Sigmoid colon (tissue), 7 donors: ENCODE measurements around the gene CHID1. TPM values are rescaled to one million over a fixed set of nuclear protein-coding genes. Genes with fewer than 3 reads are reported as not detected.

Experiments used
- DNase-seq: peaks from one replicate; pipeline ENCODE4 v3.0.0-alpha.2; 2019
- H3K27ac ChIP-seq, 4 donors: fragments of 200-600 bp; sonication (generic); one replicate each; pipeline ENCODE4 v1.5.1; 2016 to 2019; ENCODE audit warnings: mild to moderate bottlenecking in 1 of 4
- H3K27me3 ChIP-seq, 3 donors: fragments of 200-600 bp; sonication (generic); one replicate each; pipeline ENCODE4 v1.5.1; 2019; ENCODE audit warnings: mild to moderate bottlenecking in 1 of 3
- H3K36me3 ChIP-seq, 4 donors: fragments of 200-600 bp; sonication (generic); one replicate each; pipeline ENCODE4 v1.5.1; 2016 to 2019
- H3K4me1 ChIP-seq, 4 donors: fragments of 200-600 bp; sonication (generic); one replicate each; pipeline ENCODE4 v1.5.1; 2017 to 2019
- H3K4me3 ChIP-seq, 4 donors: fragments of 200-600 bp; sonication (generic); one replicate each; pipeline ENCODE4 v1.5.1; 2017 to 2019; ENCODE audit warnings: mild to moderate bottlenecking in 2 of 4, moderate library complexity in 1 of 4
- H3K9me3 ChIP-seq, 4 donors: fragments of 200-600 bp in 3 of 4; sonication (generic) in 3 of 4; one replicate each; pipeline versions ENCODE4 v1.5.1 to v1.6.1; 2013 to 2019
- CTCF ChIP-seq, 4 experiments: fragments of 450-650 bp in 3 of 4; fragments of 200-600 bp in 1 of 4; IDR thresholded peaks; one replicate each; pipeline ENCODE4 v1.5.1; 2016 to 2019; ENCODE audit warnings: antibody characterized with exemption in 4 of 4, mild to moderate bottlenecking in 3 of 4, moderate library complexity in 2 of 4
- EP300 ChIP-seq, 4 donors: sonication (generic); formaldehyde crosslinking; IDR thresholded peaks; one replicate each; pipeline ENCODE4 v1.6.1; 2017; ENCODE audit warnings: antibody characterized with exemption in 4 of 4
- POLR2A ChIP-seq, 2 donors: fragments of 450-650 bp; IDR thresholded peaks; one replicate each; pipeline ENCODE4 v1.6.1; 2016; ENCODE audit warnings: antibody characterized with exemption in 2 of 2, mild to moderate bottlenecking in 2 of 2, moderate library complexity in 2 of 2
- POLR2AphosphoS5 ChIP-seq, 4 donors: sonication (generic); formaldehyde crosslinking; IDR thresholded peaks; one replicate each; pipeline ENCODE4 v1.6.1; 2017; ENCODE audit warnings: antibody characterized with exemption in 4 of 4
- WGBS, 2 donors: extraction: QIAGEN DNeasy Blood & Tissue Kit; methylation state at CpG; one replicate each; pipeline ENCODE4 v1.1.7; 2013; 5-methylcytosine and 5-hydroxymethylcytosine counted together
- intact Hi-C: fragments of 100-400 bp; cut with DNase I; formaldehyde crosslinking; loops from one replicate; pipeline ENCODE4 v1.15.1; 2023
- polyA plus RNA-seq, 3 donors: library from polyadenylated mRNA; stranded (reverse); fragments of 200-250 nt; gene quantifications; one replicate each; pipeline ENCODE4 v1.2.3, GENCODE V29; 2013
- total RNA-seq, 4 donors: library from RNA; depleted of rRNA; stranded (reverse); fragments of >200 nt; gene quantifications; one replicate each; pipeline ENCODE4 v1.1.0, GENCODE V29; 2016
- donor health status: healthy with polysubstance abuse.
- donor health status: Bipolar disorder and iron deficiency.
- donor health status: healthy.

Gene CHID1
- total and polyA plus RNA-seq, 7 donors, result 16.9 to 52.3 (median 47.1) TPM

DNA sequence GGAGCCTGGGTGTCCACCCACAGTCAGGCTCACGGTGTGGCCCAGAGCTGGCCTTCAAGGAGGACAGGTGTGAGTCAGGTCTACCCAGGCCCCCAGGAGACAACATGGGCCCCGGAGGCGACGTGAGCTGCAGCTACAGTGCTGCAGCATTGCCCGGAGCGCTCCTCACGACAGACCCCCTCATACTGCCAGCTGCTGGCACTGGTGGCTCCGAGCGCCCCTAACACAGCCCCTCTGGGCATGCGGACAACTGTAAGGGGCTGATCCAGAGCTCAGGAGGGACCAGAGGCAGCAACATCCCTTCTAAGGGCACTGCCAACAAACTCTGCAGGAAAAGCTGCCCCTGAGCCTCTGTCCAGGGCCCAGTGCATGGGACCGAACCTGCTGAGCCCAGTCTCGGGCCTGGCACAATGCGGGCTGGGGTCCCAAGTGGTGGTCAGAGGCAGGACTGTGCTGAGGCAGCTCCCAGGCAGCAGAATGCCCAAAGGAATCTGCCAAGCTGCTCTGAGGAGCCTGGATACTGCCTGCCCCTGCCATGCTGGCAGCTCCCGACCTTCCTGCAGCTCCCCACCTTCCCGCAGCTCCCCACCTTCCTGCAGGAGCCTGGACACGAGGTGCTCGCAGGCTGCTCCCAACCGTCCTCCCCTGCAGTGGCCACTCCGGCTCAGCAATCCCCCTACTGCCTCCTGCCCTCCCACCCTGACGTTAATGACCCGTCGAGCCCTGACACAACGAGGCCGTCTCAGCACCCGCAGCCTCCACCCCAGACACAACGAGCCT lies 15.1 kb downstream of the CHID1 start:
- no peak for TF ChIP-seq POLR2AphosphoS5 (IDR thresholded peaks at IDR 0.05)
- TF ChIP-seq POLR2A (IDR thresholded peaks at IDR 0.05), result no peak
- TF ChIP-seq CTCF (IDR thresholded peaks at IDR 0.05), result no peak
- Histone ChIP-seq H3K27me3 (no peaks in the 10 kb centered on the region), H3K9me3 (no peaks in the 10 kb centered on the region), H3K36me3 (peaks cover 12 to 27% (median 17%) of the 10 kb centered on the region in 4 donors), H3K27ac (no peak overlapping the region), H3K4me3 (no peak overlapping the region), H3K4me1 (peaks cover 0 to 16% (median 13%) of the 10 kb centered on the region in 4 donors)
- WGBS, 2 donors, result 88 to 89% methylated on average over 26 of the region's 26 CpGs
- DNase-seq, result no peak
- intact Hi-C loops, result no loop called here

DNA sequence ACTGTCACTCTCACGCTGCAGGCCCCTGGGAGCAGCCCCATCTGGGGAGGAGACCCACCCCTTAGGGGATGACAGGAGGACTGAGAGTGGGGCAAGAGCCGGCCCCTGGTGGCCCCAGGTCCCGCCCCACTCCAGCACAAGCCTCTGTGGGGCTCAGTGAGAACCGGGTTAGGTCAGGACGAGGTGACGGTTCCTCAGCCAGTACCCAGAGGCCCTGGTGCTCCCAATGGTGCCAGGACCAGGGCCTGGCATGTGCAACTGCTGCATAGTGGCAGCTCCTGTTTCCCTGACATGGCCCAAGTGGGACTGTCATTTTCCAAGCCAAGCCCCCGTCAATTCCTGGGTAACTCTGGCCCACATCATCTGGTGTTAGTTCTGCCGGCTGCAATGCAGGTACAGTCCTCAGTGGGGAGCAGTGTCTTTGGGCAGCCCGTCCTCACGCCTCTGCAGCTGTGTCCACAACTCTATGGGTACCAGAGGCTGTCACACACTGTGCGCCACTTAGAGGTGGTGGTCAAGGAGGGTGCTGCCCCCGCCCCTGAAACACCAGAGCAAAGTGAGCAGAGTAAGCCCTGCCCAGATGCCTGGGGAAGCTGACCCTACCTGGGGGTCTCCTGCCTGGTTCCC lies 15.9 kb downstream of the CHID1 start:
- Histone ChIP-seq H3K9me3 (no peaks in the 10 kb centered on the region), H3K36me3 (peaks cover 4 to 19% (median 10%) of the 10 kb centered on the region in 4 donors), H3K27ac (no peak overlapping the region), H3K27me3 (no peaks in the 10 kb centered on the region), H3K4me1 (peaks cover 0 to 16% (median 13%) of the 10 kb centered on the region in 4 donors), H3K4me3 (no peak overlapping the region)
- 92% methylated on average over 12 of the region's 12 CpGs for WGBS, 2 donors
- TF ChIP-seq POLR2A (IDR thresholded peaks at IDR 0.05), result no peak
- TF ChIP-seq EP300 (IDR thresholded peaks at IDR 0.05), result no peak
- no peak for DNase-seq
- intact Hi-C loops, result no loop called here

DNA sequence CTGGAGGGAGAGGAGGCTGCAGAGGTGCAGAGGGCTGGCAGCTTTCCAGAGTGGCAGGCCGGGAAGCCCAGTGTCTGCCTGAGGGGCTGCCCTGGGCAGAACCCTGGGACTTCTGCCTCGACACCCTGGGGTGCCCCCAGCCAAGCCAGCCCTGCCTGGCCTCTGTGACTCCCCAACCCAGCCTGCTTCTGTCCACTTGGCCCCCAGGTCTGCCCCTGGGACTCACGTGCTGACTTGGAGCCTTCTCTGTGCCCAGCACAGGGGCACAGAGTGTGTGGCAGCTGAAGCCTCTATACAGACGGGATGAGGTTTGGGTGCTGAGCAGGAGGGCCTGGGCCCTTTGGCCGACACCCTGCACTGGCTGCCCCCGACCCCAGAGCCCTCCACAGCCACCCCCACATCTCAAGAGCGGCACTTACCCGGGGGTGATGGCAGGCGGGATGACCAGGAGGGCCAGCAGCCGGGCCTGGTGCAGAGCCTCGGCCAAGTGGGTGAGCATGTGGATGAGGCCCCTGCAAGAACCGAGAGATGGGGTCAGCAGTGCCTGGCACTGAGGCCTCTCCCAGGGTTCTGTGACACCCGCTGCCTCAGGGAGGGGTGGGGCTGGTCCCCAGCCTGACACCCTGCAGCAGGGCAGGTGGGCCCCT lies 17.5 kb downstream of the CHID1 start:
- TF ChIP-seq EP300 (IDR thresholded peaks at IDR 0.05) (no peak), CTCF (IDR thresholded peaks at IDR 0.05) (no peak), POLR2A (IDR thresholded peaks at IDR 0.05) (no peak), POLR2AphosphoS5 (IDR thresholded peaks at IDR 0.05) (no peak)
- WGBS, 2 donors, result 89 to 93% methylated on average over 13 of the region's 13 CpGs
- Histone ChIP-seq H3K4me1 (peaks cover 0 to 11% (median 8%) of the 10 kb centered on the region in 4 donors), H3K27ac (no peak overlapping the region), H3K36me3 (peaks cover 0 to 5% (median 2%) of the 10 kb centered on the region in 4 donors), H3K4me3 (no peak overlapping the region), H3K27me3 (no peaks in the 10 kb centered on the region), H3K9me3 (no peaks in the 10 kb centered on the region)
- DNase-seq, result no peak
- intact Hi-C loops, result no loop called here

DNA sequence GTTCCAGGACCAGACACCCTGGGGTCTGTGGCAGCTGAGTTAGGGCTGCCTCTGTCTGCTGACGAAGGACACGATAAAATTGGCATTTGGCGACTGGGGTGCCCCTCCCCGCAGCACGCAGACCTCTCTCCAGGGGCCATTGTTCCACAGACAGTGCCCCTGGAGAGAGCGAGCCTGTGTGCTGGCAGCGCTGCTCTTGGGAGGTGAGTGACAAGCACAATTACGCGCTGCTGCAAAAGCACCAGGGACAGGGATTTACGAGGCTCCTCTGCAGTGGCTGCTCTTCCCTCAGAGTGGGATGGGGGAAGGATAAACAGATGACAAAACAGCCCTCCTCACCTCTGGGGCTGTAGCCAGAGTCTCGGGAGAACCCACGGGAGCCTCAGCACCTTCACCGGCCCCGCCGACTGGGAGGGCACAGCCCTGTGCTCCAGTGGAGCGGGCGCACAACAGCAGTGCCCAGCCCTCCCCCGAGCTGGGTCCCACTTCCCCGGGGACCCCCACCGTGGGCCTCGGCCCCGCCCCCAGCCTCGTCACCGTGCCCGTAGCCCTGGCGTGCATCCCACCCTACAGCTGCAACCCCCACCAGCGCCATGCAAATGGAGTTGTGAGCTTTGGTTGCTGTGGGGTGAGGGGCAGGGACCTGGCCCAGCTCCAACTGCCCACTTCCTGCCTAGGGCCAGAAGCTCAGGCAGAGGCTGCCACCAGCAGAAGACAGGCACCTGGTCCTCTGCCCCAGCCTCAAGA lies 19.6 kb downstream of the CHID1 start:
- no peak for TF ChIP-seq CTCF (IDR thresholded peaks at IDR 0.05)
- TF ChIP-seq POLR2A (IDR thresholded peaks at IDR 0.05), result no peak
- TF ChIP-seq POLR2AphosphoS5 (IDR thresholded peaks at IDR 0.05), result no peak
- TF ChIP-seq EP300 (IDR thresholded peaks at IDR 0.05), result no peak
- intact Hi-C loops, result no loop called here
- Histone ChIP-seq H3K9me3 (no peaks in the 10 kb centered on the region), H3K27me3 (no peaks in the 10 kb centered on the region), H3K27ac (no peak overlapping the region), H3K4me1 (no peaks in the 10 kb centered on the region), H3K4me3 (no peak overlapping the region), H3K36me3 (peaks cover 0 to 13% (median 3%) of the 10 kb centered on the region in 4 donors)
- WGBS, 2 donors, result 82 to 88% methylated on average over 27 of the region's 27 CpGs
- DNase-seq, result no peak
